ENCODE measurements around the gene SLIT3.
"Not testable (repeated sequence)": the region's sequence is repeated elsewhere in the genome, so short reads cannot be mapped to it uniquely, and the experiment has no call there.

The SLIT3 gene

DNA sequence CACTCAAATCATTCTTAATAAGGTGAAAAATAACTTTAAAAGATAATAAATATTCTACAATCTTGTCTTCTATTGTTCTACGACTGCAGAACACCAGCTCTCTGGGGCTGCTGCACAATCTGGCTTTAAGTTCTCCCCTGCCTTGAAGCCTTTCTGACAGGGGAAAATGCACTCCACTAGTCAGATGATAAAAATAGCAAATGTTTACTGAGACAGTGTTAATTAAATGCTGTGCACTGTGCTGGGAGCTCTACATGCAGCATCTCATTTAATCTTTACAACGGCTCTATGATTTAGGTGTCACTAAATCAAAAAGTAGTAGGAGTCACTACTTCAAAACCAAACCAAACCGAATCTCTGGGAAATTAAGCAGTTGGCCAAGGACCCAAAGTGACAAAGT lies 132.7 kb downstream of the SLIT3 start:
- DNase-seq = no peak

DNA sequence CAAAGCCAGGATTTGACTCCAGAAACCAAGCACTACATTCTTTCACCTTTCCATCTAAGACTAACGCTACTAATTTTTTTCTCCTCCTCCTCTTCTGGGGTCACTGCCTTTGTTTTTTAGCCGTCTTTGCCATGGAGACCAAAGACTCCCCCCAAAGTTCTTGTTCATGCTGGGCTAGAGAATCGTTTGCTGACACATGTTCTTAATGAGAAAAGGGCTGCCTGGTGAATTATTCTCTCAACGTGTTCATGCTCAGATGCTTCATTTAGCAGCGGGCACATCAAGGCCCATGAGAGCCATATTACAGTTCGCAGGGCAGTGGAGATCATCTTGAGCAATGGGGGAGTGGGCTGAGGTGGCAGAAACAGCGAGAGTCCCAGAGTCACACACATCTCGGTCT lies 134.9 kb downstream of the SLIT3 start:
- DNase-seq = no peak

DNA sequence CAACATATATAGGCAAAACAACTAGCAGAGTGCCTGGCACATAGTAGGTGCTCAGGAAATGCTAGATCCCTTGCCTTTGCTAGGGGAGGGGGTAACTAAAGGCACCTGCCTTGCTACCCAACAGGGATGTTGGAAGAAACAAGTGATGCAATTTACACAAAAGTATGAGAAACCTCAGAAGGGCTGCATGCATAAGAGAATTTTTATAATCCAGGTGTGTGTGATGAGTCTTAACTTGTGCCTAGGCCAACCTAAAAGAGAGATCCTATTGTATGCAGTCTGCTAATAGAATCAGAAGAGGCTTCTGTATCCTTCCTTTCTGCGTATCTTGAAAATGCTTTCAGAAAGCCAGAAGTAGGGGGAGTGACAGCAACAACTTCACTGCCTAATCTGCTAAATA lies 135.9 kb downstream of the SLIT3 start:
- DNase-seq = no peak

DNA sequence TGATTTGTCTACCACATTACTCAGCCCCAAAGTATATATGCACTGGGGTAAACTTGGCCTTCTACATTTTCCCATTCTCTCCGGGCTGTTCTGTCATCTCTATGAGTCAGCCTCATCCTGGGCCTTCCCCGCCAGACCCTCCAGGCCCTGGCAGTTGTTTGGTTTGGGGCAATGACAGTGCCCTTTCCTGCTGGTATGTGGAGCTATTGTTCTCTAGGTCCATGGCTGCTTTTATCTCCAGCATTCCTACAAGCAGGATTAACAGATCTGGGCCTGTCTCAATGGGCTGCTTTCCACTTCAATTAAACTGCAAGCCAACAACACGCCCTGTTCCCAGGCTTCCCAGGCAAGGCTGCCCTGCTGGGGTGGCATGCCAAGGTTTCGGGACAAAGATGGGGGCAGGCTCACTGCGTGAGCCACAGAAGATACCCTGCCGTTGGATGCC lies 136.4 kb downstream of the SLIT3 start:
- DNase-seq = no peak

DNA sequence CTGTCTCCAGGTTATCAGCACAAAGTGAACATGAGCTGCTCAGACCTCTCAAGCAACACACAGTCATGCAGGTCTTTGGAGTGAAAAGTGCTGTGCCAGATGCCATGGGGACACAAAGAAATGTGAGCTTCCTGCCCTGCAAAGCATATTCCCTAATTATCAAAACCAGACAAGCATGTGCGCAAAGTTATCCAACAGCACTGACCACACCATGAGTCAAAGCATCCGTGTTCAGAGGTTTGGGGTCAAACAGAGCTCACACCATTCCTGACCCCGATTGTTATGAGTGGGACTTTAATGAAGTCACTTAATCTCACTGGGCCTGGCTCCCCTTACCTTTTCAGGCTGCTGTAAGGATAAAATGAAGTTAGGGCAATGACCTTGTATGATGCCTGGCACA lies 138.5 kb downstream of the SLIT3 start:
- no peak for DNase-seq

DNA sequence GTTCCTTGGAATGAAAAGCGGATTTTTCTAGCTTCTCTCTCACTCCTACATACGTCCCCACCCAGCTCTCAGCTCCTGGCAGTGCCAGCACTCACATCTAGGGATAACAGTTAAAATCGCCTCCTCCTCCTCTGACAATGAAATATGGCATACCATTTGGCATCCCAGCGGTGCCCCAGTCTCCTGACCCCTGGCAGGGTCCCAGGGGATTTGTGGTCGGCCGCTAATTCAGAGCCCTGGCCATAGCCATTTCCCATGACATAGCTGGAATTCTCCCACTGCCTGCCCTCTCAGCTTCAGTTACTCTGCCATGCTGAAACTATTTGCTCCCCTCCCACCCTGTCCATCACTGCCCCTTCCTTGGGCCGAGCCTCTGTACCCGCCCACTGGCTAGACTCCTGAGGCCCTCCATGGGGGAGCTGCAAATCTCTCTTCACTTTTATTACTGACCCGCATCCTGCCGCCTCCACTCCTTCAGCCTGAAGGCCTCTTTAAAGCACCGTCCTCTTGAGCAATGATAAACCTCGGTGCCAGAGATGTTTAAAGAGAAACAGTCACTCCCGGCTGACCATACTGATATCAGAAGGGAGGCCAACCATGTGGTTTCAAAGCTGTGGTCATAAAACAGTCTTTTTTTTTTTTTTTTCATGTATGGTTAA lies 139.8 kb downstream of the SLIT3 start:
- no peak for DNase-seq

DNA sequence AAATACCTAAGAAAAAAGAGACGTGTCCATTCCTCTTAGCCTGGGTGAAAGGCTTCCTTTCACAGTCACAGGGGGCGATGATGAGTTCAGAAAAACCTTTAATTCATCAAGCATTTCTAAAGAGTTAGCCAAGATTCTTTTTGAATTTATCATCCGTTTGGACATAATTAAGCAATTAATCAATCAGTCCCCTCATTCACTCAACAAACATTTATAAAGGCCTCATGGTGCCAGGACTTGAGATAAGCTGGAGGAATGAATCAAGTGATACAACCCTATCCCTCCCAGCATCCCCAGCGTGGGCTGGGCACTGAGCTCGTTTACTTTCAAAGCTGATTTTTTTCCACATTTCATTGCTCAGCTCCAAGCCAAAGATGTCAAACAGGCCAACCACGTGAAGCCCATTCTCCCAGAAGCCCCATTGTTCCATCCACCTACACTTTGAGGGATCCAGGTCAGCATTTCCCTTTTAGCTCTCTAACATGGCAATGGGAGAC lies 140.5 kb downstream of the SLIT3 start:
- DNase-seq = no peak

DNA sequence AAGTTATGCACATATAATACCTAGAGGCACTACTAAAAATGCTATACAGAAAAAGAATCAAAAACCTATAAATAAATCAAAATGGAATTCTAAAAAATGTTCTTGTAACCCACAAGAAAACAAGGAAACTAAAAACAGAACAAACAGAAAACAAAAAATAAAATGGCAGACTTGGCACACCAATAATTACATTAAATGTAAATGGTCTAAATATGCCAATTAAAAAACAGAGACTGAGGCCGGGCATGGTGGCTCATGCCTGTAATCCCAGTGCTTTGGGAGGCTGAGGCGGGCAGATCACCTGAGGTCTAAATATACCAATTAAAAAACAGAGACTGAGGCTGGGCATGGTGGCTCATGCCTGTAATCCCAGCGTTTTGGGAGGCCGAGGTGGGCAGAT lies 142.2 kb downstream of the SLIT3 start:
- DNase-seq = no peak

DNA sequence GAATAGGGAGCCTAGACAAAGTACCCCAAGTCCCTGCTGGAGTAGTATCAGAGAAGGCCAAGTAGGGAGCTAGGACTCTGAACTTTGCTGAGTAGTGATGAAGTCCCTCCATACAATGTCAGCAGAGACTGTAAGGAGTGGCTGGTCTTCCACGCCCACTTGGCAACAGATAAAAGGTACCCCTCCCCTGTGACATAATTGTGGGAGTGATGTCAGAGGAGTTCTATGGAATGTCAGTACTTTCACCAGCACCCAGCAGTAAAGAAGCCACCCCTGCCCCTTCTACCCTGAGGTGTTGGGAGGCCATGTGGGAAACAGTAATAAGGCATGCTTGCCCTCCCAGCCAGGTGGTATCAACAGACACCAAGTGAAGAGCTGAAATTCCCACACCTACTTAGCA lies 143.9 kb downstream of the SLIT3 start:
- DNase-seq = no peak

DNA sequence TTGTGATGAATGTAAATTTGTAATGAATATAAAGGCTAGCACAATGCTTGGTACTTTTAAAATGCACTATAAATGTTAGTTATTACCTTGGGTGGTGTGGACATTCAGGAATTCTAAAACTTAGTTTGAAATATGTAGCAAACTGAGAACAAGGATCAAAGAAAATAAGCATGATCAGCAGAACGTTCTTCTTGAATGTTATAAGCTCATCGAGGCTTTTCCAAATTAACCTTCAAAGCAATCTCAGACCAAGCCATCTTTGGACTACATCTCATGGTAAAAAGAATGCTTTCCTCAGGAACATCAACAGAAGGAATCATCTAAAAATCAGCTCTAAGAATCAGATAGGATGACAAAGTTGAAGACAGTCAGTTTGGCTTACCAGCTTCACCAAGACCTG lies 146.3 kb downstream of the SLIT3 start:
- no peak for DNase-seq

DNA sequence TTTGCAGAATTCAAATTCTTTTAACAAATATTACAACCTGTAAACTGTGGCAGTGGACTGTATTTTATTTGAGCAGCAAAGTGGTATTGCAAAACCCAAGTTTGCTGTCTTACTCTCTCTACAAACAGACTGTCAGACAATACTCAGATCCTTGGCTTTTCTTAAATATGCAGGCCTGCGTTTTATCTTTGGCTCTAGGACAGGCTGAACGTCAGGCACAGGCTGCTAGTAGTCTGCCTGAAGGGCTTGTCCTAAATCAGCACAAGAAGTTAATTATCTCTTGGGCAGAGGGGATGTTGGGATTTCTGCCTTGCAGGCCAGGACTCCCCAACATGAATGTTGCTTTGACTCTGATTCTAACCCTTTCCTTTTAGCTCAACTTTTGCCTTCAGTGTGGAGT lies 147.5 kb downstream of the SLIT3 start:
- DNase-seq = no peak

DNA sequence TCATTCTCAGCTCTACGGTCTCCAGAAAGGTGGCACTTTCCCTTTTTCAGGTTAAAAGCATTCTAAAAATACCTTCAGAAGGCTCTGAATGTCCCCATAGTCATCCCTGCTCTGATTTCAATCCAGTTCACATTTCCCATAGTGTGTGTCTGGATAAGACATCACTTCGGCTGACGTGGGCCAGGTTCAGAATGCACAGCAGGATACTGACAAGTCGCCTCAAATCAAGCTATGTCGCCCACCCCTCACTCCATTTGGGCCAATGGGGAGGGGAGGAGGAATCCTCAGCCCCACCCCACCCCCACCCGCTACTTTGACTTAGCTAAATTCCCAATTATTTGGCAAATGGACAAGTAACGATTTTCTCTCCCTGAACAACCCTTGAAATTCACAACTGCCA lies 148.0 kb downstream of the SLIT3 start:
- DNase-seq = no peak

DNA sequence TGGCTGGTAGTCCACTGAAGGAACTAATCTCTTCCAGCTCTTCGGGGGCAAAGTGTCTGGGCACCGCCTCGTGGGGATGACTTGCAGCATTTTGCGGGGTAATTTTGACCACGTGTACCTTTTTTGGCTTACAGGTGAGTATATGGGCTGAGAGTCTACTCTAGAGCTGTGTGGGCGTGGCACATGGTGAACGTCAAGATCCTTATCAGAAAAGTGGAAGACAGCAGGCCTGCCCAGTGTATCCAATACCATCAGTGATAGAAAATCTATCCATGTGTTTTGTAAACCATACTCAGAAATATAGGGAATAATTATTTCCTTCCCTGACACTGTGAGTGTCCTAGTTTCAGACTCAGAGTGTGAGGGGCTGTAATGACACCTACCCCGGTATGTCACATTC lies 148.5 kb downstream of the SLIT3 start:
- no peak for DNase-seq

DNA sequence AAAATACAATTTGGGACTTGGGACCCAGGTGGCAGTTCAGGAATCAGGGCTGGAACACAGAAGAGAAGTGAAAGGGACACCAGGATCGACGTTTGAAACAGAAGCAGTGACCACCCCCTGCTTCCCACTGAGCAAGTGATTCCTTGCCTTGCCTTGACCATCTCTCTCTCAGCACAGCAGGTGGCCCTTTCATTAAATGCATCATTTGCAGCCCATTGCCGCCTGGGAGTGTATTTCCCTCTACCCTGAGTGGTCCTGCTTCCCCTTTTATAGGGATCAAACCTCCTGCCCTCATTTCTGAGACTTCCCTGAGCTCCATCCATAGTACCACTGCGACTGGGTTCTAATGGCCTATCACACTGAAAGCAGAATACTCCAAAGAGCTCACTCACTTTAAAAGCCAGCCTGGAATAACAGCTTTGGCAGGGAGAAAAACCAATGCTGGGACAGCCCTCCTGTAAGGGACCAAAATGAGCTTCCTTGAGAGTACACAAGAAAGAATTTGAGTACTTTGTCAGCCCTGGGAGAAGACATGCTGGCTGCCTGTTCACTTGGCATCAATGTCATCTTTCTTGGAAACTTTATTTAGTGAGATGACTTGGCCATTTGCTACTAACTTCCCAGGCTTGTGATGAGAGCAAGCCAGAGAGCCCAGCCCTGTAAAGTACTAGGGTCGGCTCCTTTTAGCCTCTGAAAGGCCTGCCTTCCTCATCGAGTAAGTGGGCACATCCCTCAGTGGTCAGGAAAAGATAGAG lies 149.7 kb downstream of the SLIT3 start:
- DNase-seq = no peak

DNA sequence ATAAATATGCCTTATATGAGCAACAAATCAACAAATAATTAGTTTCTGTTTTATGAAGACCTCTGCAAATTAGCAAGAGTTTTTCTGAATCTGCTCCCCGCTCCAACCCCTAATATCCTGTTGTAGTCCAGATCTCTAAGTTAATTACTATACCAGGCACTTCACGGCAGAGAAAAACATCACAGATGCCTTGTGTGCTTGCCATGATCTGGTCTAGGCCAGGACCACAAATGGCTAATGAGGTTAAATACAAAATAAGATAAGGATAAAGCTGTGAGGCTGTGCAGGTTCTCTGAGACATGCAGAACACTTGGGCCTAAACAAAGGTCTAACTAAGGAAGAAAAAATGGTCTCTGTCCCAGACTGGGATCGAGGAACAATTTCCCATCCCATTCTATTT lies 150.8 kb downstream of the SLIT3 start:
- no peak for DNase-seq

DNA sequence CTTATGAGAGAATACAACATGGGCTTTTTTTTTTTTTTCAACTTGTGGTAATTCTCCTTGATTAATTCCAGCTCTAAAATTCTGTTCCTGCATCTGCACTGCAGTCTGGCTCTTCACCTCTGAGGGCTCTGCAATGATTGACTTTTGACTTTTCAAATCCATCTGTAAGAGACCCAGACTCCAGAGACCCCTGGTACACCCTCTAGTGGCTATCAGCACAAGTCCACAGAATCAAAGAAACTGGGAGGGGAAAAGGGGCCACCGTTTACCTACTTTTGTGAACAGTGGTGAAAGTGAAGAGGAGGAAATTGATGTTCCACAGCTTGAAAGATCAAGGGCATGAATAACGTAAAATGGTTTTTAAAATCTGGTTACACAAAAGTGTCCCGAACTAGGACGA lies 151.6 kb downstream of the SLIT3 start:
- no peak for DNase-seq

DNA sequence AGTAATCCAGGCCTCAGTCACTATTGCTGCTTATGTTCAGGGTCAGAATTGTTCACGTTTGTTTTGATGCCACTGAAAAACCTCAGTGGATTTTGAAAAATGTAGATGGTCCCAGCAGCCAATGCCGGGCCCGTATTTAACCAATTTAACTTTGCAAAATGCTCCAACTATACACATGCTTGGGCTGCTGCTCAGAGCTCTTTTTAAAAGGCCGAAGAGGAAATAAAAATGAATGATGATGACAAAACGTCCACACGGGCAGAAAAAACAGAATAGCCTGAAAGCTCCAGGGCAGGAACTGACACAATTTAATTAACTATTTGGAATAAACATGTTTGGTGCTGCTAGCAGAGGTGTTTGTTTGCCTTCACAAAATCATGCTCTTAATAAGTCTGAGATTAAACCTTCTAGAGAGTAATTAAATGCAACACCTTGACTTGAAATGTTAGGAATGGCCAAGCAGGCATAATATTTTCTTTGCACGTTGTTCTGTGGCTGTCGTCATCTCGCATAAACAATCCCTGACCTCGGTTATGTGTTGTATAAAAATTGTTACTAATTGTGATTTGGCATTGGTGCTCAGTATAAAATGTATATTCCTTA lies 152.7 kb downstream of the SLIT3 start:
- no peak for DNase-seq

DNA sequence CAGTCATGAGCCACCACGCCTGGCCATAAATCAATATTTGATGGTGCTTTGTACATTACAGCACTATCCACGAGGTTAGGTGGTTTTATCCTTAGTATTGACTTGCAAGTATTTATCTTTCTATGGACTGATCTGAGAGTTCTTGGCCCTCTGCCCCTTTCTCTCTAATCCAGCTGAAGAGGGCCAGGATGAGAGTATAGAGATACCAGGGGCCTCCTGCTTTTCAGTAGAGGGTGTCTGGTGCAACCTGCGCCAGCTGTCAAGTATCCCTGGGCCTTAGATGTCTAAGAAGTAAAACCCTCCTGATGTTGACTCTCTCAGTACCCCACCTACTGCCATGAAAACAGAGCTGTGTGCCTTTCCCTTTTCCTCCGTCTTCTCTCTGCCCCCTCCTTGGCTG lies 153.4 kb downstream of the SLIT3 start:
- no peak for DNase-seq

DNA sequence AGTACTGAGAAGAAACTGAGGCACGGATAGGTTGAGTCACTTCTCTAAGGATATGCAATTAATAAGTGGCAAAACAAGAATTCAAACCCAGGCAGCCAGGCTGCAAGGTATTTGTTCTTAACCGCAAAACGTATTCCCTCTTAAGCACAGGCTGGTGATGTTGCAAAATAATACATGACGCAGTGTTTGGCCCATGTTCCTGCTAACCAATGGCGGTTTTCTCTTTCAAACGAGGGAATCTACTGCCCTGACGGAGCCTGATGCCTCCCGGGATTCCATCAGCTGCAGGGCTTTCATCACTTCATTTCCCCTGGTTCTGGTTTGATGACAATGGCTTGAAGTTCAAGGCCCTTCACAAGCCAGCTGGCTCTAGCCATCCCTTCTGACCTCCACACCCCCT lies 154.8 kb downstream of the SLIT3 start:
- no peak for DNase-seq

DNA sequence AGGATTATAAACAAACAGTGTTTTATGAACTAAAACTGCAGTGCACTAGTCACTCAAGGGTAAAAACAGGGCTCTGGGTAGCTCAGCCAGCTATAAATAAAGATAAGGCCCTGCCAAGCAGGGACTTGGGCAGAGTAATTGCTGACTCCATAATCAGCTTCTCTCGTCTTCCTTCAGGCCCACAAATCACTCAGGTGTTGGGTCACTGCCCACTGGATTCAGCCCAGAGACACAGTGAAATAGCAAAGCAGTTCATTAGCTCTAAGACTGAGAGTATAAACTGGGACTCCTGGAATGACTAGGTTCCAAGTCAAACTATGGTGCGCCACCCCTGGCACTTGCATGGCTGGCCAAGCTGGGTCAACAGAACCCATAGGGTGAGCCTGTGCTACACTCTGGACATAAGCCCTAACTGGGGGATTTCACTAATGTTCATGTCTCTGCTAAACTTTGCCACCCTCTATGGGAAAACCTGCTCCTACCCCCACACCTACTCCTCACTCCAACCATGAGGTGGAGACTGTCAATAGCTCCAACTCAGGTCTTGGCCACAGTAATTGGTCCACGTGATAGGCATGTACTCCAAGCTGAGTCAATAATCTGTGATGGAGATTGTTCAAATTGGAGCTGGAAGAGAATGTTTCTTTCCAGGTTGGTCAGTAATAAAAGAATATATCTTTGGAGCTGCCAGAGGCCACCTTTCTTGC lies 158.5 kb downstream of the SLIT3 start:
- DNase-seq = no peak

DNA sequence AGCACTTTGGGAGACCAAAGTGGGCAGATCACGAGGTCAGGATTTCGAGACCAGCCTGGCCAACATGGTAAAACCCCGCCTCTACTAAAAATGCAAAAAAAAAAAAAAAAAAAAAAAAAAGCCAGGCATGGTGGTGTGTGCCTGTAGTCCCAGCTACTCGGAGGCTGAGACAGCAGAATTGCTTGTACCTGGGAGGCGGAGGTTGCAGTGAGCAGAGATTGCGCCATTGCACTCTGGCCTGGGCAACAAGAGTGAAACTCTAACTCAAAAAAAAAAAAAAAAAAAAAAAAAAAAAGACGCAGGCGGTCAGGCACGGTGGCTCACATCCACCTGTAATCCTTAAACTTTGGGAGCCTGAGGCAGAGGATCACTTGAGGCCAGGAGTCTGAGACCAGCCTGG lies 160.7 kb downstream of the SLIT3 start:
- DNase-seq = not testable (repeated sequence)

DNA sequence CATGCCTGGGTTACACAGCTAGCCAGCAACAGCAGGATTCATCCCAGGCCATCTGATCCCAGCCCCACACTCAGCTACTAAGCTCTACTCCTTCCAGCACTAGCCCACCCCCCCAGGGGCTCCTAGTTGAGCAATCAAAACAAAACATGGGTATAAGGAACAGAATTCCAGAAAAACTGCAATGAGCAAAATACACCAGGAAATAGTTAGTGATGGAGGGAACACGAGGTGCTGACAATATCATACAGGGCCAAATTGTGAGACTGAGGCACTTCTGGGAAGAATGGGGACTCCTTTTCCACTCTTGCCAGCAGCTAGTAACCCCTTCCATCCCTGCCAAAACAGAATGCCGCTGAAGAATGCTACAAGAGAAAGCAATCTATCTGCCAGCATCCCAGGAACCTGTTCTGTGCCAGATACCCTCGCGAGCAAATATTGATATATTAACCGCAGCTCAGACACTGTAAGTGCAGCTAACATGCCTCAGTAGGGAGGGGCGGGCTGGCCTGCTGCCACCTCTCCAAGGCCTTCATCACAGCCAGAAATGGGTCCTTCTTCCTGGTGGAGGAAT lies 161.4 kb downstream of the SLIT3 start:
- no peak for DNase-seq

DNA sequence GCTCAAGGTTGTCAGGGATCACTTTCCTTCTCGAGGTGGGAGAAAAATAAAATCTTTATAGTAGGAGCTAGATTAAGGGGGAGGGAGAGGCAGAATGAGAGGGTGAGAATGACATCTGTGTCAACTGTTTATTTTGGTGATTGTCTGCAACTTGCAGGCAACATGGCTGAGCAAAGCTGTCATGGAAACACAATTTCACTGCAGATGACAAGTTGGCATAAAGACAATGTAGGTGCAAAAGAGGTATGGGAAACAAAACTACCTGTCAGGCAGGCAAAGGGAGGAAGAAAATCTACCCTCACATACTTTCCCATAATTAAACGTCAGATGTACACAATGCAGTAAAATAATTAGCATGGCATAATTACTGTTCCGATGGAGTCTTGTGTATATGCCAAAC lies 167.4 kb downstream of the SLIT3 start:
- DNase-seq = no peak

Data from NK-92 treated with Interleukin-12 subunit alpha and Interleukin-12 subunit beta, amount 100 ng/mL, for 24 hours (cell line).